Astrocyte (in vitro differentiated cells and primary cell): ENCODE results near the gene LRRC10. TPM values are rescaled to one million over a fixed set of nuclear protein-coding genes. Genes with fewer than 3 reads are reported as not detected.

Experiments used
- DNase-seq: peaks from one replicate; pipeline ENCODE4 v3.0.0-alpha.2; 2010; ENCODE audit warnings: low read depth
- FAIRE-seq: peaks from 2 replicates; lab custom pipeline; 2011; peaks lifted over from hg19 to GRCh38; lab: Jason Lieb, UNC
- H2AFZ ChIP-seq: 2 replicates; pipeline ENCODE4 v1.6.0; 2012; ENCODE audit warnings: low read depth, low read length, inconsistent platforms
- H3K27ac ChIP-seq: 2 replicates; pipeline ENCODE4 v1.5.1; 2011; ENCODE audit warnings: low read depth, low read length, inconsistent platforms
- H3K27me3 ChIP-seq: 2 replicates; pipeline ENCODE4 v1.6.0; 2011; ENCODE audit warnings: low read length, inconsistent platforms; ENCODE audit not compliant: insufficient read depth
- H3K36me3 ChIP-seq: 2 replicates; pipeline ENCODE4 v1.5.1; 2011; ENCODE audit warnings: low read length, inconsistent platforms; ENCODE audit not compliant: insufficient read depth
- H3K4me1 ChIP-seq: 2 replicates; pipeline ENCODE4 v1.5.1; 2011; ENCODE audit warnings: low read length, inconsistent platforms; ENCODE audit not compliant: insufficient read depth
- H3K4me2 ChIP-seq: 2 replicates; pipeline ENCODE4 v1.6.0; 2012; ENCODE audit warnings: low read length, inconsistent platforms
- H3K4me3 ChIP-seq: 2 replicates; pipeline ENCODE4 v1.5.1; 2011; ENCODE audit warnings: low read depth, mild to moderate bottlenecking, low read length, inconsistent platforms; ENCODE audit not compliant: insufficient read depth
- H3K79me2 ChIP-seq: 2 replicates; pipeline ENCODE4 v1.6.0; 2012; ENCODE audit warnings: mild to moderate bottlenecking, low read length, inconsistent platforms; ENCODE audit not compliant: insufficient read depth
- H3K9ac ChIP-seq: 2 replicates; pipeline ENCODE4 v1.6.0; 2012; ENCODE audit warnings: mild to moderate bottlenecking, low read length, inconsistent platforms
- H3K9me3 ChIP-seq: 2 replicates; pipeline ENCODE4 v1.5.1; 2012; ENCODE audit warnings: low read depth, mild to moderate bottlenecking, low read length, inconsistent platforms; ENCODE audit not compliant: insufficient read depth
- H4K20me1 ChIP-seq: 2 replicates; pipeline ENCODE4 v1.6.0; 2012; ENCODE audit warnings: low read length, inconsistent platforms; ENCODE audit not compliant: insufficient read depth
- H3K27ac Mint-ChIP-seq: one replicate; pipeline ENCODE4 v1.8.0; 2021; ENCODE audit warnings: mild to moderate bottlenecking, mixed read lengths; ENCODE audit not compliant: unreplicated experiment
- H3K27me3 Mint-ChIP-seq: one replicate; pipeline ENCODE4 v1.8.0; 2021; ENCODE audit warnings: low read depth, mixed read lengths; ENCODE audit not compliant: unreplicated experiment
- H3K36me3 Mint-ChIP-seq: one replicate; pipeline ENCODE4 v1.8.0; 2021; ENCODE audit warnings: low read depth, mixed read lengths; ENCODE audit not compliant: unreplicated experiment
- H3K4me1 Mint-ChIP-seq: one replicate; pipeline ENCODE4 v1.8.0; 2021; ENCODE audit warnings: low read depth, mixed read lengths; ENCODE audit not compliant: unreplicated experiment
- H3K4me3 Mint-ChIP-seq: one replicate; pipeline ENCODE4 v1.8.0; 2021; ENCODE audit warnings: mild to moderate bottlenecking, moderate library complexity, mixed read lengths; ENCODE audit not compliant: unreplicated experiment
- H3K9me3 Mint-ChIP-seq: one replicate; pipeline ENCODE4 v1.8.0; 2021; ENCODE audit warnings: mild to moderate bottlenecking, mixed read lengths; ENCODE audit not compliant: unreplicated experiment
- EZH2 ChIP-seq: IDR thresholded peaks from 2 replicates; pipeline ENCODE4 v1.6.1; 2012; ENCODE audit warnings: mild to moderate bottlenecking, low read length, inconsistent platforms; ENCODE audit not compliant: insufficient read depth
- total RNA-seq: library from RNA; stranded (reverse); gene quantifications from 2 replicates; pipeline ENCODE4 v1.2.1, GENCODE V29; 2021
- TF ChIP-seq, protein P1 (sequence below): IDR thresholded peaks from 2 replicates; pipeline ENCODE4 v1.5.1; 2011; ENCODE audit warnings: low read depth, mild to moderate bottlenecking, inconsistent platforms, low read length, moderate library complexity; ENCODE audit not compliant: insufficient read depth

LRRC10 gene
- total RNA-seq, 1 donor from 2014 or later = not detected

DNA sequence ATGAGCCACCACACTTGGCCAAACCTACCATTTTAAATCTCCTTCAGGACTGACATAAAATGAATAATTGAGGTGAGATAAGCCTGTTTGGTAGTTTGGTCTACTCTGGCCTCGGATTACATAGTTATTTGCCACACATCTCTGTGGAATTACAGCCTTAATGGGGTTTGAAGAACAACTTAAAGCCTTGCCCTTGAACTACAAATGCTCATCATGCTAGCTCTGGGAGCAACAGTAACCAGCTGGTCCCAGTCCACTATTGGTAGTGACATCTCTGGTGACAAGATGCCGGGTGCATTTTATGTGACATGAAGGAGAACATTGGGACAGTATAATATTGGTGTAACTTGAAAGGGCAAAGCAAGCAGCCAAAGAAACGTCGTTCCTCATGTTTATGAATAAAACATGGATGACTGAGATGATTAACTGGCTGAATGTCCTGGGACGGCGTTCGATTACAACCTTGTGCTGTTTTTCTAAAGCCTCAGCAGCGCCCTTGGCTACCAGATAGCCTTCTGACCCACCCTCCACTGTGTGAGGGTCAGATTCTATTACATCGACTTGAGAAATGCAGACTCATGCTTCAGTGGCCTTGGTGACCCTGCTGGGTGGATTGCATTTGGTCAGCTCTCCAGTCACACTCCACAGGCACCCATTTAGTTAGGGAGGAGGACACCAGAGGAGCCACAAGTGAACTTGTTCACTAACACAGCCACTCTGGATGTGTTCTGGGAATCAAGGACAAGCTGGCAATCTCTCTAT is 46.9 kb upstream of the LRRC10 start:
- Histone ChIP-seq H3K9me3 (no peaks in the 10 kb centered on the region), H3K27ac (no peak overlapping the region), H3K9ac (no peak overlapping the region), H3K27me3 (no peaks in the 10 kb centered on the region), H3K36me3 (no peaks in the 10 kb centered on the region), H3K4me3 (no peak overlapping the region), H4K20me1 (no peaks in the 10 kb centered on the region), H3K79me2 (no peaks in the 10 kb centered on the region), H3K4me1 (peaks cover 24% of the 10 kb centered on the region), H2AFZ (peak overlapping the region; percentile 61), H3K4me2 (peak overlapping the region; percentile 13)
- peak overlapping the region; percentile 84 for H3K27ac Mint-ChIP-seq
- H3K4me1 Mint-ChIP-seq = peaks cover 31% of the 10 kb centered on the region
- peaks cover 2% of the 10 kb centered on the region for H3K36me3 Mint-ChIP-seq
- peaks cover 4% of the 10 kb centered on the region for H3K9me3 Mint-ChIP-seq
- no peak overlapping the region for H3K4me3 Mint-ChIP-seq
- peak; percentile 80 for DNase-seq
- no peaks in the 10 kb centered on the region for H3K27me3 Mint-ChIP-seq
- no peak for TF ChIP-seq EZH2
- TF ChIP-seq, protein P1, sequence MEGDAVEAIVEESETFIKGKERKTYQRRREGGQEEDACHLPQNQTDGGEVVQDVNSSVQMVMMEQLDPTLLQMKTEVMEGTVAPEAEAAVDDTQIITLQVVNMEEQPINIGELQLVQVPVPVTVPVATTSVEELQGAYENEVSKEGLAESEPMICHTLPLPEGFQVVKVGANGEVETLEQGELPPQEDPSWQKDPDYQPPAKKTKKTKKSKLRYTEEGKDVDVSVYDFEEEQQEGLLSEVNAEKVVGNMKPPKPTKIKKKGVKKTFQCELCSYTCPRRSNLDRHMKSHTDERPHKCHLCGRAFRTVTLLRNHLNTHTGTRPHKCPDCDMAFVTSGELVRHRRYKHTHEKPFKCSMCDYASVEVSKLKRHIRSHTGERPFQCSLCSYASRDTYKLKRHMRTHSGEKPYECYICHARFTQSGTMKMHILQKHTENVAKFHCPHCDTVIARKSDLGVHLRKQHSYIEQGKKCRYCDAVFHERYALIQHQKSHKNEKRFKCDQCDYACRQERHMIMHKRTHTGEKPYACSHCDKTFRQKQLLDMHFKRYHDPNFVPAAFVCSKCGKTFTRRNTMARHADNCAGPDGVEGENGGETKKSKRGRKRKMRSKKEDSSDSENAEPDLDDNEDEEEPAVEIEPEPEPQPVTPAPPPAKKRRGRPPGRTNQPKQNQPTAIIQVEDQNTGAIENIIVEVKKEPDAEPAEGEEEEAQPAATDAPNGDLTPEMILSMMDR = no peak
- no peak for FAIRE-seq

DNA sequence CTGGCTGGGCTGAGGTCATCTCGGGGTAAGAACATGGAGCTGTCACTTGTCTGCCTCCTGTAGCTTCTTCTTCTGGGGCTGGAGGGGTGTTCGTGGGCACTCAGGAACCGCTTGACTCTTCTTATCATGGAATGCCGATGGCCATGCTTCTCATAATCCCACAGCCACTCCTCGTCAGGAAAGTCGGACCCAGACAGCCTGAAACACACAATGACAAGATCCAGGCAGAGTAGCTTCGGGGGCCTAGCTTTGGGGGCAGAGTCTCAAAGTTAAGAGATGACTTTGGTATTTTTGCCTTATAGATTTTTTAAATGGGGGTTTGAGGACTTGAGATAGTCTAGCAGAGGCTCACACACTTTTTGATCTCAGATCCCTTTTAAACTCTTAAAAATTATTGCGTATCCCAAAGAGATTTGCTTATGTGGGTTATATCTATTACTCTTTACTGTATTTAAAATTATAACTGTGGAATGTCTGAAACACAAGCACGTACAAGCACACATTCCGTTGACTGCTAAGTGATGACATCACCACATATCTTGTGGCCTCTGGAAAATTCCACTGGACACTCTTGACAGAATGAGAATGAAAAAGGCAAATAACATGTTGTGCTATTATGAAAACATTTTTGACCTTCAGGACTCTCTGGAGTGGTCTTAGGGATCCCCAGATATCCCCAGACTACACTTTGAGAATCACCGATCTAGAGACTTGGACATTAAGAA is 45.1 kb upstream of the LRRC10 start:
- DNase-seq (peak; percentile 93), FAIRE-seq (peak; percentile 54)
- Mint-ChIP-seq H3K4me3 (peak overlapping the region; percentile 73), H3K9me3 (peaks cover 4% of the 10 kb centered on the region), H3K27me3 (no peaks in the 10 kb centered on the region), H3K4me1 (peaks cover 33% of the 10 kb centered on the region), H3K27ac (peak overlapping the region; percentile 100), H3K36me3 (peaks cover 2% of the 10 kb centered on the region)
- Histone ChIP-seq H3K27ac (peak overlapping the region; percentile 92), H3K4me1 (peaks cover 24% of the 10 kb centered on the region), H3K27me3 (no peaks in the 10 kb centered on the region), H3K4me2 (peak overlapping the region; percentile 53), H3K79me2 (no peaks in the 10 kb centered on the region), H3K4me3 (no peak overlapping the region), H3K9ac (peak overlapping the region; percentile 67), H3K36me3 (no peaks in the 10 kb centered on the region), H4K20me1 (no peaks in the 10 kb centered on the region), H2AFZ (peak overlapping the region; percentile 64), H3K9me3 (no peaks in the 10 kb centered on the region)
- no peak for TF ChIP-seq EZH2
- TF ChIP-seq, protein P1 = no peak
